Stomach (tissue), 9 donors: Measurements from ENCODE around the gene SLC26A1. TPM values are rescaled to one million over a fixed set of nuclear protein-coding genes. Genes with fewer than 3 reads are reported as not detected.

Experiments
- DNase-seq, 2 donors: peaks; one replicate each; pipeline versions ENCODE4 v3.0.0 to v3.0.0-alpha.2; 2013 to 2019
- H3K27ac ChIP-seq, 5 donors: fragments of 200-600 bp in 4 of 5; sonication (generic) in 4 of 5; one replicate each; pipeline ENCODE4 v1.5.1; 2013 to 2019; ENCODE audit warnings: mild to moderate bottlenecking in 1 of 5, moderate library complexity in 1 of 5
- H3K27me3 ChIP-seq, 3 donors: fragments of 200-600 bp; sonication (generic); one replicate each; pipeline ENCODE4 v1.5.1; 2017 to 2019; ENCODE audit warnings: mixed run types in 1 of 3
- H3K36me3 ChIP-seq, 4 donors: fragments of 200-600 bp; sonication (generic); 1 replicate in 3 of 4; 2 replicates in 1 of 4; pipeline ENCODE4 v1.5.1; 2016 to 2019
- H3K4me1 ChIP-seq, 4 donors: fragments of 200-600 bp; sonication (generic); one replicate each; pipeline ENCODE4 v1.5.1; 2016 to 2019
- H3K4me3 ChIP-seq, 4 donors: fragments of 200-600 bp; sonication (generic) in 3 of 4; one replicate each; pipeline ENCODE4 v1.5.1; 2016 to 2019; ENCODE audit warnings: mild to moderate bottlenecking in 1 of 4
- H3K9me3 ChIP-seq, 4 donors: fragments of 200-600 bp; sonication (generic); one replicate each; pipeline ENCODE4 v1.5.1; 2016 to 2019
- EP300 ChIP-seq: sonication (generic); formaldehyde crosslinking; IDR thresholded peaks from one replicate; pipeline ENCODE4 v1.6.1; 2017; ENCODE audit warnings: antibody characterized with exemption
- POLR2A ChIP-seq, 4 donors: fragments of 450-650 bp; IDR thresholded peaks; one replicate each; pipeline ENCODE4 v1.6.1; 2016; ENCODE audit warnings: antibody characterized with exemption in 4 of 4, control low read depth in 2 of 4, mild to moderate bottlenecking in 1 of 4, moderate library complexity in 1 of 4
- POLR2AphosphoS5 ChIP-seq, 3 donors: sonication (generic); formaldehyde crosslinking; IDR thresholded peaks; one replicate each; pipeline ENCODE4 v1.6.1; 2016; ENCODE audit warnings: antibody characterized with exemption in 3 of 3
- WGBS, 5 donors: extraction: QIAGEN DNeasy Blood & Tissue Kit in 3 of 5; methylation state at CpG; one replicate each; pipeline versions ENCODE4 v1.1.5 to v1.1.7; 2013 to 2018; 5-methylcytosine and 5-hydroxymethylcytosine counted together
- intact Hi-C: fragments of 100-400 bp; cut with DNase I; formaldehyde crosslinking; loops from one replicate; pipeline ENCODE4 v1.15.1; 2023; ENCODE audit warnings: low total_unique reads
- polyA plus RNA-seq, 3 donors: library from polyadenylated mRNA; stranded (reverse); fragments of 200-250 nt; gene quantifications; one replicate each; pipeline ENCODE4 v1.2.3, GENCODE V29; 2013
- total RNA-seq, 5 donors: library from RNA; depleted of rRNA; stranded (reverse); fragments of >200 nt; gene quantifications; one replicate each; pipeline versions ENCODE4 v1.1.0 to v1.2.3, GENCODE V29; 2014 to 2016
- TF ChIP-seq, protein P1 (sequence below), 7 experiments: fragments of 450-650 bp in 4 of 7; fragments of 200-600 bp in 3 of 7; sonication (generic) in 3 of 7; IDR thresholded peaks; one replicate each; pipeline ENCODE4 v1.5.1; 2016 to 2019; ENCODE audit warnings: antibody characterized with exemption in 7 of 7, control low read depth in 2 of 7, mild to moderate bottlenecking in 1 of 7
- donor health status: healthy with polysubstance abuse.
- donor health status: Bipolar disorder and iron deficiency.
- donor health status: healthy.

SLC26A1 gene
- total and polyA plus RNA-seq, 8 donors = 0.18 to 8.9 (median 3.5) TPM; not detected in 3

DNA sequence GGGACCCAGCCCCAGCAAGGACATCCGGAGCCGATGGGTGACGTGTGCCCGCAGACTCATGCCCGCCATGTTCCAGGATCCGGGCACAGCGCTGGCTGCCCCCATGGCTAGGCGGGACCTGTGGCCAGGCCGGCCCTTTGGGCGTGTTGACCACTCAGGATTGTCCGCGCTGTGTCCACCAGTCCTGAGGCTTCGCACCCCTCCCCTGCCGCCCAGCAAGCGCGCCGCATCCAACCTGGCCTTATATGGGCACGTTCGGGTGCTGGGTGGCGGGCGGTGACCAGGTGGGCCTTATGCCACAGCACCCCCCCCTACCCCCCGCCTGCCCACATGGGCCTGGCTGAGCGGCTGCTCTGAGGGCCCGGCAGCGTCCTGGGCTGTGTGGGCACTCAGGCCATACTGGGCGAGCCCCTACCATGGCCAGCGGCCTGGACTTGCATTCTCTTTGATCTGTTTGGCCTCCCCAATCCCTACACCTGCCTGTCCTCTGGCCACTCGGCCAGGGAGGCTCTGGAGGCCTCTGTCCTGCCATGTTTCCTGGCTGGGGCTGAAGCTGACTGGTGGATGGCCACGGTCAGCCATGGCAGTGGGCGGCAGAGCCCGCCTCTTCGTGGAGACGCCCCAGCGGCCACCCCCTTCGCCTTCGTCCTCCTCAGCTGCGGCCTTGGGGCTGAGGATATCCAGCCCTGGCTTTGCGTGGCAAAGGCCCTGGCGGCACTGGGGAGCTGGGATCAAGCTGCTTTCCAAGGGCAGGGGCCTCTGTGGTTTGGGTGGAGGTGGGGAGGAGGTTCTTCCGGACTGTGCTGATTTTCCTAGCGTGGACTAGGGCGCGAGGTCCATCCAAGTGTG lies 20.2 kb upstream of the SLC26A1 start:
- Histone ChIP-seq H3K36me3 (peaks cover 0 to 8% (median 0%) of the 10 kb centered on the region in 4 donors), H3K27ac (peak overlapping the region in 1 of 5 donors; percentile 76), H3K27me3 (peaks cover 0 to 17% (median 0%) of the 10 kb centered on the region in 3 donors), H3K4me1 (peaks cover 29 to 61% (median 50%) of the 10 kb centered on the region in 4 donors), H3K4me3 (no peak overlapping the region), H3K9me3 (no peaks in the 10 kb centered on the region)
- intact Hi-C loops = no loop called here
- DNase-seq = no peak
- 90 to 97% (median 95%) methylated on average over 16 to 43 of the region's 43 CpGs for WGBS, 5 donors
- TF ChIP-seq, protein P1, sequence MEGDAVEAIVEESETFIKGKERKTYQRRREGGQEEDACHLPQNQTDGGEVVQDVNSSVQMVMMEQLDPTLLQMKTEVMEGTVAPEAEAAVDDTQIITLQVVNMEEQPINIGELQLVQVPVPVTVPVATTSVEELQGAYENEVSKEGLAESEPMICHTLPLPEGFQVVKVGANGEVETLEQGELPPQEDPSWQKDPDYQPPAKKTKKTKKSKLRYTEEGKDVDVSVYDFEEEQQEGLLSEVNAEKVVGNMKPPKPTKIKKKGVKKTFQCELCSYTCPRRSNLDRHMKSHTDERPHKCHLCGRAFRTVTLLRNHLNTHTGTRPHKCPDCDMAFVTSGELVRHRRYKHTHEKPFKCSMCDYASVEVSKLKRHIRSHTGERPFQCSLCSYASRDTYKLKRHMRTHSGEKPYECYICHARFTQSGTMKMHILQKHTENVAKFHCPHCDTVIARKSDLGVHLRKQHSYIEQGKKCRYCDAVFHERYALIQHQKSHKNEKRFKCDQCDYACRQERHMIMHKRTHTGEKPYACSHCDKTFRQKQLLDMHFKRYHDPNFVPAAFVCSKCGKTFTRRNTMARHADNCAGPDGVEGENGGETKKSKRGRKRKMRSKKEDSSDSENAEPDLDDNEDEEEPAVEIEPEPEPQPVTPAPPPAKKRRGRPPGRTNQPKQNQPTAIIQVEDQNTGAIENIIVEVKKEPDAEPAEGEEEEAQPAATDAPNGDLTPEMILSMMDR (IDR thresholded peaks at IDR 0.05) = no peak
- TF ChIP-seq EP300 (no peak), POLR2AphosphoS5 (IDR thresholded peaks at IDR 0.05) (no peak), POLR2A (IDR thresholded peaks at IDR 0.05) (no peak)

DNA sequence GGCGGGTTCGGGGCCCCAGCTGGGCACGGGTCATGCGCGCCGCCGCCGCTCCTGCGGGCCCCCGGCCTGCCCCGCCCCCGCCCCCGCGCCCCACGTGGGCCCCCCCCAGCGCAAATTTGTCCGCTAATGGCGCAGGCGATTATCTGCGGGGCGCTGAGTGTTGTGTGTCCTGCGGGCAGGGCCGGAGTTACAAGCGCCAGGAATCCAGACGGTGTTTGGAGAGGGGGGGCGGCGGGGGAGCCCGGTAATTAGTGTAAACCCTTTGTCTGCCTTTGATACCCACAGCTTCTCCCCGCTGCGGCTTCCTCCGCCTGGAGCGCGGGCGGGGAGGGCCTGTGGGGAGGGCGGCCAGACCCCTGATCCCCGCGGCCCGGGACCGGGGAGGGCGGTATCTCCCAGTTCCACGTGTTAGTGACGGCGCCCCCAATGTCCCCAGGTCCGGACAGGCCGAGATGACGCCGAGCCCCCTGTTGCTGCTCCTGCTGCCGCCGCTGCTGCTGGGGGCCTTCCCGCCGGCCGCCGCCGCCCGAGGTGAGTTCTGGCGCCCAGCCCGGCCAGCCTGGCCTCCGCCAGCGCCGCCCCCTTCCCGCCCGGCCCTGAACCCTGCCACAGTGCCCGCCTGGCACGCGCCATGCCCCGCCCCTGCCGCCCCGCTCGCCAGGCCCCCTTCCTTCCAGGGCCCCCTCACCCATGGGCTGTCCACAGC lies 19.0 kb upstream of the SLC26A1 start:
- peak overlapping the region; percentile 60 to 80 (median 76) for H3K27ac ChIP-seq
- H3K27me3 ChIP-seq = peaks cover 0 to 27% (median 7%) of the 10 kb centered on the region in 3 donors
- H3K9me3 ChIP-seq = peaks cover 0 to under 1% (median 0%) of the 10 kb centered on the region in 4 donors
- WGBS, 5 donors = 0 to 6% (median 2%) methylated on average over 3 to 69 of the region's 69 CpGs
- H3K36me3 ChIP-seq = peaks cover 0 to 8% (median 0%) of the 10 kb centered on the region in 4 donors
- intact Hi-C loops = no loop called here
- H3K4me1 ChIP-seq = peaks cover 29 to 55% (median 50%) of the 10 kb centered on the region in 4 donors
- peak overlapping the region; percentile 59 to 69 (median 67) for H3K4me3 ChIP-seq
- DNase-seq = peak; percentile 78 to 88
- TF ChIP-seq POLR2A (IDR thresholded peaks at IDR 0.05) = no peak
- no peak for TF ChIP-seq EP300
- TF ChIP-seq, protein P1 (IDR thresholded peaks at IDR 0.05) = no peak
- no peak for TF ChIP-seq POLR2AphosphoS5 (IDR thresholded peaks at IDR 0.05)

DNA sequence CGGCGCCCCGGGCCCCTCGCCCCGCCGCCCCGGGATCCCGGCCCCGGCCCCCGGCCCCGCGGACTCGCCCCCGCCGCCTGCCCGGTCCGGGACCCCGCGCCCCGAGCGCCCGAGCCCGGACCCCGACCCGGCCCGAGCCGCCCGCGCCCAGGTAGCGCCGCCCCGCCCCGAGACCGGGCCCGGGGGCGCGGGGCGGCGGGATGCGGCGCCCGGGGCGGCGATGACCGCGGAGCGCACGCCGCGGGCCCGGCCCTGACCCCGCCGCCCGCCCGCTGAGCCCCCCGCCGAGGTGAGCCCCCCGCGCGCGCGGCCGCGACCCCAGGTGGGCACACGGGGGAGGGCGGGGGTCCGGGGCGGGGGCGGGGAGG lies 18.4 kb upstream of the SLC26A1 start:
- H3K4me3 ChIP-seq = peak overlapping the region; percentile 65 to 79 (median 72)
- DNase-seq = no peak
- H3K27ac ChIP-seq = peak overlapping the region in 2 of 5 donors; percentile 76 to 87
- H3K9me3 ChIP-seq = peaks cover 0 to 6% (median 0%) of the 10 kb centered on the region in 4 donors
- H3K36me3 ChIP-seq = peaks cover 0 to 8% (median 0%) of the 10 kb centered on the region in 4 donors
- WGBS, 5 donors = 0 to 2% (median 0%) methylated on average over 7 to 62 of the region's 69 CpGs; no CpG with 5 or more reads in 2 of the 5 donors
- TF ChIP-seq, protein P1 (IDR thresholded peaks at IDR 0.05) = no peak
- TF ChIP-seq EP300 (no peak), POLR2AphosphoS5 (IDR thresholded peaks at IDR 0.05) (no peak), POLR2A (IDR thresholded peaks at IDR 0.05) (no peak)
- intact Hi-C loops = no loop called here
- H3K27me3 ChIP-seq = peaks cover 0 to 33% (median 11%) of the 10 kb centered on the region in 3 donors
- H3K4me1 ChIP-seq = peaks cover 29 to 55% (median 50%) of the 10 kb centered on the region in 4 donors

DNA sequence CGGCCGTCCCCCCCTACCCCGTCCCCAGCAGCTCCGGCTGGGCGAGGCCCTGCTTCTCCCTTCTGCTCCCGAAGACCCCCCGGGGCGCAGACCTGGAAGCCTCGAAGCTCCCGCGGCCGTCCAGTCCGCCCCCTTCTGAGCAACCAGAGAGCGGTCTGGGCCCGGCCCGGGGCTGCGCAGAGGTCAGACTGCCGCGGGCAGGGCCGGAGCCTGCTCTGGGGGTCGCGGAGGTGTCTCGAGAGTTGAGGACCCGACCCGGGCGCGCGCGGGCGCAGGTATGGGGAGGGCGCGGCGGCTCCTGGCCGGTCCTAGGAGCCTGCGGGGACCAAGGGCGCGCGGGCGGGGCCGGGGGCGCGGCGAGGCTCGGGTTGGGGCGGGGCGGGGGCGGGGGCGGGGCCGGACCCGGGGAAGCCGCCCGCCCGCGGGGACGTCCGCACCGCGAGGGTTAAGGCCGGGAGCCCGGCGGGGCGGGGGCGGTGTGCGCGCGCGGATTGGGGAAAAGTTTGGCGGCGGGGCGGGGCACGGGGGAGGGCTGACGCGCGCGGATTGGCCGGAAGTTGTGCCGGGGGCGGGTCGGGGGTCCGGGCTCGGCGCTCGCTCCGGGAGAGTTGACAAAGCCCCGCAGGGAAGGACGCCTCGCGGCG lies 17.9 kb upstream of the SLC26A1 start, which contains the start of gene FGFRL1:
Gene FGFRL1, plus strand, starts transcription at position 605 of the 644 bp plus-strand sequence. CDS start 860 bp downstream, outside the sequence.
- peak within 1 kb of the TSS; percentile 65 to 79 (median 72) for H3K4me3 ChIP-seq

More for the DNA sequence above, 17.9 kb upstream of the SLC26A1 start, which contains the start of gene FGFRL1:
- DNase-seq = peak; percentile 96 to 97
- peaks cover 0 to 8% (median 0%) of the 10 kb centered on the region in 4 donors for H3K36me3 ChIP-seq
- peak within 1 kb of the TSS; percentile 74 to 89 (median 84) for H3K27ac ChIP-seq
- peaks cover 0 to 37% (median 13%) of the 10 kb centered on the region in 3 donors for H3K27me3 ChIP-seq
- intact Hi-C loops = no loop called here
- H3K4me1 ChIP-seq = peaks cover 29 to 55% (median 50%) of the 10 kb centered on the region in 4 donors
- 0 to 1% (median 0%) methylated on average over 9 to 89 of the region's 89 CpGs for WGBS, 5 donors
- peaks cover 0 to 6% (median 0%) of the 10 kb centered on the region in 4 donors for H3K9me3 ChIP-seq
- TF ChIP-seq EP300 (no peak), POLR2A (IDR thresholded peaks at IDR 0.05) (no peak), POLR2AphosphoS5 (IDR thresholded peaks at IDR 0.05) (peak in 1 of 3 donors; percentile 11)
- TF ChIP-seq, protein P1 (IDR thresholded peaks at IDR 0.05) = no peak
